Adipose tissue (tissue), 3 donors: ENCODE results near the gene MAST2. TPM values are rescaled to one million over a fixed set of nuclear protein-coding genes. Genes with fewer than 3 reads are reported as not detected.

Experiments used
- H3K27ac ChIP-seq: one replicate; pipeline ENCODE4 v1.5.1; 2013; ENCODE audit warnings: low read depth, low read length
- WGBS, 3 donors: extraction: QIAGEN DNeasy Blood & Tissue Kit; methylation state at CpG; one replicate each; pipeline ENCODE4 v1.1.7; 2013; 5-methylcytosine and 5-hydroxymethylcytosine counted together
- polyA plus RNA-seq, 3 donors: library from polyadenylated mRNA; stranded (reverse); fragments of 200-250 nt; gene quantifications; one replicate each; pipeline ENCODE4 v1.2.3, GENCODE V29; 2013
- donor health status: healthy with polysubstance abuse.
- donor health status: Bipolar disorder and iron deficiency.
- donor health status: healthy.

Gene MAST2
- polyA plus RNA-seq = 10 to 100 TPM in 1 of 3 donors, 1 to 10 TPM in 2; 4.4 to 11.4 (median 7.7) TPM

DNA sequence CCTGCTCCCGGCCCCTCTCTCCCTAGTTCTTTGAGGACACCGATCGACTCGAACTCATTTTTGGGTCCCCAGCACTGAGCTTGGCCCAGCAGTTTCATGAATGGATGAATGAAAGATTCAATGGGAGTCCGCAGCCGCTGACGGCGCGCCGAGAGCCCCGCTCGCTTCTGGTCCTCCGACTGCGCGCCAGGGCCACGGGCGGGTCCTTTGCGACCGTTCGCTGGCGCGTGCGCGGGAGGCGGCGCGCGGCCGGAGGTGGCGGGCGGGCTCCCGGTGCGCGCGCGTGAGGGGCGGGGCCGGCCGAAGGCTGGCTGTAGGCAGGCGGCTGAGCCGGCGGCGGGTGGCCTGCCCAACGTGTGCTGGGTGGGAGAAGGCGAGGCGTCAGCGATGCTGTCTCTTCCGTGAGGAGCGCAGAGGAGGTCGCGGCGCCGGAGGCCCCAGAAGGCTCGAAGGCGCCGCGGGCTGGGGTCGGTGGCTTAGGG, at the start of gene MAST2:
MAST2 (plus strand) TSS at position 314 of the 482 bp plus-strand sequence. CDS start 284 bp downstream, outside the sequence.
- 0% methylated on average over 46 to 57 of the region's 58 CpGs for WGBS, 3 donors
- peak within 1 kb of the TSS; percentile 51 for H3K27ac ChIP-seq

GRCh38 chr1:45755697-45756096, 47.7 kb upstream of the MAST2 start:
- 78 to 94% (median 86%) methylated on average over 5 of the region's 5 CpGs for WGBS, 3 donors
- H3K27ac ChIP-seq = no peak overlapping the region

GRCh38 chr1:45762291-45762690, 41.1 kb upstream of the MAST2 start:
- no peak overlapping the region for H3K27ac ChIP-seq
- WGBS, 3 donors = 27 to 68% (median 28%) methylated on average over 3 of the region's 3 CpGs

GRCh38 chr1:45765999-45766792, 37.2 kb upstream of the MAST2 start:
- 81 to 90% (median 82%) methylated on average over 13 of the region's 13 CpGs for WGBS, 3 donors
- H3K27ac ChIP-seq = no peak overlapping the region

- 56 to 73% (median 70%) methylated on average over 6 of the region's 6 CpGs for WGBS, 3 donors
- H3K27ac ChIP-seq = no peak overlapping the region
These were observed 36.4 kb upstream of the MAST2 start for GRCh38 chr1:45767035-45767434.

GRCh38 chr1:45769261-45769932, 34.0 kb upstream of the MAST2 start:
- 54 to 64% (median 57%) methylated on average over 4 of the region's 4 CpGs for WGBS, 3 donors

GRCh38 chr1:45772971-45773370, 30.4 kb upstream of the MAST2 start:
- 75 to 88% (median 84%) methylated on average over 3 of the region's 3 CpGs for WGBS, 3 donors
- H3K27ac ChIP-seq = no peak overlapping the region

More at GRCh38 chr1:45769261-45769932, 34.0 kb upstream of the MAST2 start:
- no peak overlapping the region for H3K27ac ChIP-seq

- no peak overlapping the region for H3K27ac ChIP-seq
- 85 to 89% (median 85%) methylated on average over 3 of the region's 3 CpGs for WGBS, 3 donors
These were observed 27.6 kb upstream of the MAST2 start for GRCh38 chr1:45775794-45776193.

GRCh38 chr1:45785583-45785982, 17.8 kb upstream of the MAST2 start:
- 62 to 71% (median 65%) methylated on average over 4 of the region's 4 CpGs for WGBS, 3 donors
- H3K27ac ChIP-seq = no peak overlapping the region

DNA sequence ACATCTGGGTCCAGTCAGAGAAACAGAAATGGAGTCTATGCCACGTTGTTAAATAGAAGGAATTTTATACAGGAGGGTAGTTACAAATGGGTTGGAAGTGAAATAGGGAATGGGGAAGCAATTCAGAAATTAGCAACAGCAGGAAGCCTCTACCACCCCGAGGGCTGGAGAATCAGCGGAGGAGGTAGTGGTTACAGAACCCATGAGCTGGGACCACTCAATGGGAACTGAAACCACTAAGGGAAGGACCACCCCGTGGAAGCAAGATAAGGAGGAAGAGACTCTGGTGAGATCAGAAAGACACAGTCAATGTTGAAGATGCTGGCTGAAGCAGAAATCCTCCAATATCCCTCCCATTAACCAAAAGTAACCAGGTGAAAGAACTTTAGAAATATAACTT, 15.5 kb upstream of the MAST2 start:
- whole genome bisulfite sequencing, 3 donors = 60 to 78% (median 65%) methylated on average over 4 of the region's 4 CpGs
- H3K27ac ChIP-seq = no peak overlapping the region

- 62 to 71% (median 63%) methylated on average over 2 of the region's 2 CpGs for WGBS, 3 donors
- no peak overlapping the region for H3K27ac ChIP-seq
These were observed 13.8 kb upstream of the MAST2 start for GRCh38 chr1:45789601-45790000.

DNA sequence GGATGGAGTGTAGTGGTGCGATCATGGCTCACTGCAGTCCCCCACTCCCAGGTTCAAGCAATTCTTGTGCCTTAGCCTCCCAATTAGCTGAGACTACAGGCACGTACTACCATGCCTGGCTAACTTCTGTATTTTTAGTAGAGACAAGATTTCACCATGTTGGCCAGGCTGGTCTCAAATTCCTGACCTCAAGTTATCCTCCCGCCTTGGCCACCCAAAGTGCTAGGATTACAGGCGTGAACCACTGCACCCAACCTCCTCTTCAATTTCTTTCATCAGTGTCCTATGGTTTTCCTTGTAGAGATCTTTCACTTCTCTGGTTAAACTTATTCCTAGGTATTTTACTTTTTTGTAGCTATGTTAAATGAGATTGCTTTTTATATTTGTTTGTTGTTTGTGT, 10.7 kb upstream of the MAST2 start:
- 79 to 88% (median 84%) methylated on average over 4 of the region's 4 CpGs for WGBS, 3 donors
- no peak overlapping the region for H3K27ac ChIP-seq

DNA sequence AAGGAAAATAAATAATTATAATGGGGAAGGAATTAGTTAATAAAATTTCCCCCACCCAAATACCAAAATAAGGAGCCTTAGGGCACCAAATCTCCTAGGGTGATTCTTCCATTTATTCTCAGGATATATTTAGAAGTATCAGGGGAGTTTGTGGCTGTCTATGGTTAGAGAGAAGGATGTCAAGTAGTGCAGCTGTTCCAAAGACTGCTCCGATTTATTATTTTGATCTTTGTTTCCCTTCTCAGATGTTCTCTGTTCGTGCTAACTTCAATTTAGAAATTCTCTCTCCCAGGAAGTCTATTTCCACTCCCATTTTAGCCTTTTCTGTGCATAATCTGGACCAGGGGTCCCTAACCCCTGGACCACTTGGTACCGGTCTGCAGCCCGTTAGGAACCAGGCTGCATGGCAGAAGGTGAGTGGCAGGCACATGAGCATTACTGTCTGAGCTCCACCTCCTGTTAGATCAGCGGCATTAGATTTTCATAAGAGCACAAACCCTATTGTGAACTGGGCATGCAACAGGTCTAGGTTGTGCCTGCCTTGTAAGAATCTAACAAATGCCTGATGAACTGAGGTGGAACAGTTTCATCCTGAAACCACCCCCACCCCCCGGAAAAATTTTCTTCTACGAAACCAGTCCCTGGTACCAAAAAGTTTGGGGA, 9.3 kb upstream of the MAST2 start:
- H3K27ac ChIP-seq = no peak overlapping the region
- 61 to 70% (median 62%) methylated on average over 7 of the region's 7 CpGs for WGBS, 3 donors

- 74 to 90% (median 81%) methylated on average over 2 of the region's 2 CpGs for WGBS, 3 donors
- no peak overlapping the region for H3K27ac ChIP-seq
These were observed 7.0 kb upstream of the MAST2 start for GRCh38 chr1:45796381-45796780.

DNA sequence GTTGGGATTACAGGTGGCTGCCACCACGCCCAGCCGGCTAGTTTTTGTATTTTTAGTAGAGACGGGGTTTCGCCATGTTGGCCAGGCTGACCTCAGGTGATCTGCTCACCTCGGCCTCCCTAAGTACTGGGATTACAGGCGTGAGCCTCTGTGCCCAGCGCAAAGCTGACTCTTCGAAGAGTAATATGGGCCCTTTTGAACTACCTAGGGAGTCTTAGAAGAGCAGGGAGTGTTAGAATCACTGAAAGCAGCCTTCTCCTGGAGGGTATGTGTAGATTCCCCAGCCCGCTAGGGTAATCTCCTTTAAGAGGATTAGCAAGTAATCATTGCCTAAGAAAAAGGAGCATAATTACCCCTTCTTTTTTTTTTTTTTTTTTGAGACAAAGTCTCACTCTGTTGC, 6.5 kb upstream of the MAST2 start:
- H3K27ac ChIP-seq = no peak overlapping the region
- WGBS, 3 donors = 86 to 95% (median 92%) methylated on average over 9 of the region's 9 CpGs

DNA sequence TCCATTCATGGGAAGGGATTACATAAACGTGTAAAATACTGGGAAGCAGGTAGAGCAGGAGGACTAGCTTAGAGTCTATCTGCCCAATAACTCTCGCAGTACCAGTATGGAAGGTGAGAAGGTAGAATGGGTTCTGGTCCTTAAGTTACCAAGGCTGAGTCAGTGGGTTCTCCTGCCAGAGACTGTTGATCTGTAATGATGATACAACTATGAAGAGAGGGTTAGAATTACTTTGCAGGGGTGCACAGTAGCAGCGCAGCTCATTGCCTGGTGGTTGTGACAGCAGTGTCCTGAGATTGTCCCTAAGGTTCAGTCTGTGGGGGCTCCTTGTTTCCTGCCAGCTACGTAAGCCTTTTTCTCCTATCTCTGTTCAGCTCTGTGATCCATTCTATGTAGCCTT, 2.5 kb upstream of the MAST2 start:
- WGBS, 3 donors = 81 to 93% (median 92%) methylated on average over 4 of the region's 4 CpGs
- H3K27ac ChIP-seq = no peak overlapping the region

DNA sequence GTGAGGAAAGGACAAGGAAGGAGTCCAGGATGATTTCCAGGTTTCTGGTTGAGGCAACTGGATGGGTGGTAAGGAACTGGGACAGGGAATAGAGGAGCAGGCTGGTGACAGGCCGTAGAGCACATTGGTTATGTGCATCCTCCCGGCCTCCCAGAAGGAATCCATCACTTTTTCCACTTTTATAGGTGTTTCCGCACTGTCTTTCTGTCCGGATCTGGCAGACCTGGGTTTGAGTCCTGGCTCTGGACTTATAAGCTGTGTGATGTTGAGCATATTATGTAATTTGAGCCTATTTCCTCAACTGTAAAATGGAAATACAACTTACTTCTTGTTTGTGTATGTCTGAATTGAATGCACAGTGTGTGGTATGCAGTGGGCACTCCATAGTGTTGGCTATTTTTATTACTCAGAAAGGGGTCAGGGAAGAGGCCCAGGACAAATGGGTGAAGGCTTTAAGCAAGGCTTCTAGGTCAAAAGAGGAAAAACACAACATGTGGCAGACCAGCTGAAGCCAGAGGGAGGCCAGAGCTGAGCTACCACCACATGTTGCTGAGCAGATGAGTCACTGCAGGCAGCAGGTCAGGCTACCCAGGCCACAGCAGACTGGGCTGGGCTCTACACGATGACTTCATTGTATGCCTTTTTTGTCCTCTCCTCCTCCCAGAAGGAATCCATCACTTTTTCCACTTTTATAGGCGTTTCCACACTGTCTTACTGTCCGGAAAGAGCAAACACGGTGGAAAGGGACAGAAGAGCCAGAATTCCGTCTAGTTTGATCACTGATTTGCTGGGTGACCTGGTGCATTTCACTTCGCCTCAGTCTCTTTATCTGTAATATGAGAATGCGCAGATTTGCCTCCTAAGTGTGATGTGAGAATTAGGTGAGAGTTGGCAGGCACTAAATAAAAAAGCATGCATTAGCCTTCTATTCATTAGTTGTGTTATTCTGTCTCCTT, 791 bp upstream of the MAST2 start:
- H3K27ac ChIP-seq = peak overlapping the region; percentile 51
- 36 to 51% (median 50%) methylated on average over 11 of the region's 11 CpGs for WGBS, 3 donors
